Limb (tissue), 2 donors: Measurements from ENCODE around the gene PLD6.
"Not testable (repeated sequence)": the region's sequence is repeated elsewhere in the genome, so short reads cannot be mapped to it uniquely, and the experiment has no call there.

Experiments used
- DNase-seq, 2 donors: peaks; one replicate each; pipeline ENCODE4 v3.0.0-alpha.2; 2016; ENCODE audit errors: extremely low spot score in 2 of 2

The PLD6 gene

GRCh38 chr17:17206124-17206912 is at the start of gene PLD6:
PLD6 (minus strand) TSS chr17:17206333; CDS start chr17:17206286, 47 bp downstream.
- DNase-seq: peak; percentile 27 to 91

- DNase-seq: not testable (repeated sequence)
Observed at GRCh38 chr17:17255689-17256088, 49.6 kb upstream of the PLD6 start.

- DNase-seq: no peak
Observed at GRCh38 chr17:17254036-17254435, 47.9 kb upstream of the PLD6 start.

GRCh38 chr17:17253406-17253805 is 47.3 kb upstream of the PLD6 start:
- DNase-seq: no peak

- no peak for DNase-seq
Observed at GRCh38 chr17:17252149-17252661, 46.1 kb upstream of the PLD6 start.

- DNase-seq: no peak
Observed at GRCh38 chr17:17246879-17247278, 40.7 kb upstream of the PLD6 start.

GRCh38 chr17:17243163-17243562 is 37.0 kb upstream of the PLD6 start:
- no peak for DNase-seq

- no peak for DNase-seq
Observed at GRCh38 chr17:17242246-17242645, 36.1 kb upstream of the PLD6 start.

GRCh38 chr17:17241656-17242055 is 35.5 kb upstream of the PLD6 start:
- DNase-seq: no peak

GRCh38 chr17:17239832-17240231 is 33.7 kb upstream of the PLD6 start:
- DNase-seq: no peak

GRCh38 chr17:17237026-17237799 is 31.1 kb upstream of the PLD6 start, which contains the start of gene FLCN:
FLCN (minus strand) TSS chr17:17237168; CDS start chr17:17228137, 9,031 bp downstream.
- DNase-seq: peak; percentile 91 to 92

GRCh38 chr17:17236295-17237025 is 30.3 kb upstream of the PLD6 start:
- no peak for DNase-seq

- no peak for DNase-seq
Observed at GRCh38 chr17:17235212-17236174, 29.4 kb upstream of the PLD6 start.

- no peak for DNase-seq
Observed at GRCh38 chr17:17232303-17232621, 26.1 kb upstream of the PLD6 start.

- no peak for DNase-seq
Observed at GRCh38 chr17:17231621-17232302, 25.6 kb upstream of the PLD6 start.

- no peak for DNase-seq
Observed at GRCh38 chr17:17229416-17230384, 23.6 kb upstream of the PLD6 start.

GRCh38 chr17:17228521-17229279 is 22.6 kb upstream of the PLD6 start:
- no peak for DNase-seq
